Measurements from ENCODE around the gene HTT. TPM values are rescaled to one million over a fixed set of nuclear protein-coding genes. Genes with fewer than 3 reads are reported as not detected.

Gene HTT
- polyA plus RNA-seq, 1 donor from 2014 or later, result 11.5 TPM

GRCh38 chr4:3217771-3218170 is 143.3 kb downstream of the HTT start:
- H3K36me3 ChIP-seq (ENCODE audit: insufficient read depth, low read length), result peaks cover 13% of the 10 kb centered on the region

GRCh38 chr4:3218824-3219760 is 144.6 kb downstream of the HTT start:
- no peaks in the 10 kb centered on the region for H3F3A ChIP-seq (ENCODE audit: insufficient read depth, low read length, poor library complexity, severe bottlenecking)
- H3K79me2 ChIP-seq (replicated peaks; ENCODE audit: insufficient read depth, low read length), result no peaks in the 10 kb centered on the region
- TF ChIP-seq RAD21 (conservative IDR thresholded peaks at IDR 0.05) (no peak), EZH2 (IDR thresholded peaks at IDR 0.05; ENCODE audit: borderline replicate concordance, insufficient read depth, low read length, poor library complexity, severe bottlenecking) (no peak), EP300 (conservative IDR thresholded peaks at IDR 0.05; ENCODE audit: poor library complexity, severe bottlenecking) (no peak), POLR2AphosphoS5 (IDR thresholded peaks at IDR 0.05) (no peak), CTCF (IDR thresholded peaks at IDR 0.05; ENCODE audit: poor library complexity, severe bottlenecking) (no peak), TAF1 (IDR thresholded peaks at IDR 0.05; ENCODE audit: low read depth) (no peak), MXI1 (conservative IDR thresholded peaks at IDR 0.05; ENCODE audit: poor library complexity, severe bottlenecking) (no peak), REST (IDR thresholded peaks at IDR 0.05; ENCODE audit: borderline replicate concordance) (no peak), SMC3 (conservative IDR thresholded peaks at IDR 0.05; ENCODE audit: poor library complexity) (no peak)
- no peaks in the 10 kb centered on the region for H3K9me2 ChIP-seq (ENCODE audit: insufficient read depth, low read length)
- H3K27me3 ChIP-seq (ENCODE audit: insufficient read depth, low read depth, low read length), result no peaks in the 10 kb centered on the region
- no peaks in the 10 kb centered on the region for H3K9me3 ChIP-seq (ENCODE audit: low read length)
- no peaks in the 10 kb centered on the region for H4K20me1 ChIP-seq (ENCODE audit: insufficient read depth)
- H3K4me3 ChIP-seq (ENCODE audit: low read length), result no peak overlapping the region
- H3K9ac ChIP-seq (ENCODE audit: low read length), result no peak overlapping the region
- H2AFZ ChIP-seq (ENCODE audit: low read depth, low read length), result no peak overlapping the region
- H3K36me3 ChIP-seq (ENCODE audit: insufficient read depth, low read length), result peaks cover 10% of the 10 kb centered on the region
- no peak overlapping the region for H3K4me2 ChIP-seq (ENCODE audit: low read length)
- no peak overlapping the region for H3K27ac ChIP-seq (ENCODE audit: low read length)

More at GRCh38 chr4:3217771-3218170, 143.3 kb downstream of the HTT start:
- no peak overlapping the region for H3K9ac ChIP-seq (ENCODE audit: low read length)
- H3K27ac ChIP-seq (ENCODE audit: low read length), result no peak overlapping the region
- no peak overlapping the region for H3K4me3 ChIP-seq (ENCODE audit: low read length)
- no peaks in the 10 kb centered on the region for H3F3A ChIP-seq (ENCODE audit: insufficient read depth, low read length, poor library complexity, severe bottlenecking)
- TF ChIP-seq RAD21 (conservative IDR thresholded peaks at IDR 0.05) (no peak), TAF1 (IDR thresholded peaks at IDR 0.05; ENCODE audit: low read depth) (no peak), MXI1 (conservative IDR thresholded peaks at IDR 0.05; ENCODE audit: poor library complexity, severe bottlenecking) (no peak), SMC3 (conservative IDR thresholded peaks at IDR 0.05; ENCODE audit: poor library complexity) (no peak), EZH2 (IDR thresholded peaks at IDR 0.05; ENCODE audit: borderline replicate concordance, insufficient read depth, low read length, poor library complexity, severe bottlenecking) (no peak), EP300 (conservative IDR thresholded peaks at IDR 0.05; ENCODE audit: poor library complexity, severe bottlenecking) (no peak), CTCF (IDR thresholded peaks at IDR 0.05; ENCODE audit: poor library complexity, severe bottlenecking) (no peak), POLR2AphosphoS5 (IDR thresholded peaks at IDR 0.05) (no peak)
- H3K27me3 ChIP-seq (ENCODE audit: insufficient read depth, low read depth, low read length), result no peaks in the 10 kb centered on the region
- no peaks in the 10 kb centered on the region for H3K79me2 ChIP-seq (replicated peaks; ENCODE audit: insufficient read depth, low read length)
- no peaks in the 10 kb centered on the region for H3K9me3 ChIP-seq (ENCODE audit: low read length)
- no peak overlapping the region for H2AFZ ChIP-seq (ENCODE audit: low read depth, low read length)
- H3K4me2 ChIP-seq (ENCODE audit: low read length), result no peak overlapping the region
- no peaks in the 10 kb centered on the region for H3K9me2 ChIP-seq (ENCODE audit: insufficient read depth, low read length)
- H4K20me1 ChIP-seq (ENCODE audit: insufficient read depth), result no peaks in the 10 kb centered on the region
